Measurements from ENCODE around the gene BABAM2.
"Not testable (repeated sequence)": the region's sequence is repeated elsewhere in the genome, so short reads cannot be mapped to it uniquely, and the experiment has no call there.

The BABAM2 gene

GRCh38 chr2:28319118-28320008 is 428.8 kb downstream of the BABAM2 start:
- DNase-seq = peak; percentile 74

- DNase-seq = no peak
Observed at GRCh38 chr2:28320009-28320365, 429.5 kb downstream of the BABAM2 start.

- no peak for DNase-seq
Observed at GRCh38 chr2:28320371-28320770, 429.8 kb downstream of the BABAM2 start.

GRCh38 chr2:28321426-28321825 is 430.9 kb downstream of the BABAM2 start:
- DNase-seq = peak; percentile 89

GRCh38 chr2:28322051-28322450 is 431.5 kb downstream of the BABAM2 start:
- no peak for DNase-seq

- DNase-seq = no peak
Observed at GRCh38 chr2:28322456-28322855, 431.9 kb downstream of the BABAM2 start.

GRCh38 chr2:28322981-28323396 is 432.5 kb downstream of the BABAM2 start:
- DNase-seq = peak; percentile 52

- DNase-seq = no peak
Observed at GRCh38 chr2:28325173-28325566, 434.6 kb downstream of the BABAM2 start.

- no peak for DNase-seq
Observed at GRCh38 chr2:28325567-28326468, 435.3 kb downstream of the BABAM2 start.

GRCh38 chr2:28326469-28326805 is 435.9 kb downstream of the BABAM2 start:
- no peak for DNase-seq

- DNase-seq = peak; percentile 36
Observed at GRCh38 chr2:28326881-28327505, 436.5 kb downstream of the BABAM2 start.

GRCh38 chr2:28327581-28327955 is 437.0 kb downstream of the BABAM2 start:
- no peak for DNase-seq

GRCh38 chr2:28327956-28328922 is 437.7 kb downstream of the BABAM2 start:
- peak; percentile 38 for DNase-seq

GRCh38 chr2:28329184-28329583 is 438.7 kb downstream of the BABAM2 start:
- no peak for DNase-seq

GRCh38 chr2:28330722-28331121 is 440.2 kb downstream of the BABAM2 start:
- not testable (repeated sequence) for DNase-seq

- not testable (repeated sequence) for DNase-seq
Observed at GRCh38 chr2:28331797-28332196, 441.3 kb downstream of the BABAM2 start.

- DNase-seq = no peak
Observed at GRCh38 chr2:28332696-28333095, 442.2 kb downstream of the BABAM2 start.

GRCh38 chr2:28333606-28334526 is 443.3 kb downstream of the BABAM2 start:
- no peak for DNase-seq

- no peak for DNase-seq
Observed at GRCh38 chr2:28334527-28334894, 444.0 kb downstream of the BABAM2 start.

- DNase-seq = not testable (repeated sequence)
Observed at GRCh38 chr2:28335265-28335664, 444.7 kb downstream of the BABAM2 start.

GRCh38 chr2:28335666-28336065 is 445.1 kb downstream of the BABAM2 start:
- DNase-seq = no peak
